Neural progenitor cell (in vitro differentiated cells): ENCODE data around the gene SDHAF3. TPM values are rescaled to one million over a fixed set of nuclear protein-coding genes. Genes with fewer than 3 reads are reported as not detected.
"Not testable (repeated sequence)": the region's sequence is repeated elsewhere in the genome, so short reads cannot be mapped to it uniquely, and the experiment has no call there.

Source experiments
- DNase-seq: peaks from one replicate; pipeline ENCODE4 v3.0.0-alpha.2; 2016; ENCODE audit warnings: low spot score
- H2AFZ ChIP-seq: fragments of 200-600 bp; sonication (generic); replicated peaks from 2 replicates; pipeline ENCODE4 v1.6.1; 2016; ENCODE audit warnings: antibody characterized with exemption
- H3F3A ChIP-seq: fragments of 200-600 bp; sonication (generic); 2 replicates; pipeline ENCODE4 v1.6.1; 2016; ENCODE audit warnings: antibody characterized with exemption, low read depth
- H3K27ac ChIP-seq: fragments of 200-600 bp; sonication (generic); 2 replicates; pipeline ENCODE4 v1.5.1; 2016; ENCODE audit warnings: mild to moderate bottlenecking
- H3K27me3 ChIP-seq: fragments of 200-600 bp; sonication (generic); 2 replicates; pipeline ENCODE4 v1.6.1; 2016; ENCODE audit warnings: mild to moderate bottlenecking, moderate library complexity
- H3K36me3 ChIP-seq: fragments of 200-600 bp; sonication (generic); 2 replicates; pipeline ENCODE4 v1.5.1; 2016
- H3K4me1 ChIP-seq: fragments of 200-600 bp; sonication (generic); 2 replicates; pipeline ENCODE4 v1.6.1; 2016; ENCODE audit warnings: mixed run types
- H3K4me2 ChIP-seq: fragments of 200-600 bp; sonication (generic); 2 replicates; pipeline ENCODE4 v1.6.1; 2016
- H3K4me3 ChIP-seq: fragments of 200-600 bp; sonication (generic); 2 replicates; pipeline ENCODE4 v1.5.1; 2016
- H3K79me2 ChIP-seq: fragments of 200-600 bp; sonication (generic); 2 replicates; pipeline ENCODE4 v1.6.1; 2016; ENCODE audit warnings: low read depth
- H3K9ac ChIP-seq: fragments of 200-600 bp; sonication (generic); 2 replicates; pipeline ENCODE4 v1.6.1; 2016
- H3K9me3 ChIP-seq: fragments of 200-600 bp; sonication (generic); 2 replicates; pipeline ENCODE4 v1.5.1; 2016; ENCODE audit warnings: low read depth
- H4K20me1 ChIP-seq: fragments of 200-600 bp; sonication (generic); 2 replicates; pipeline ENCODE4 v1.6.1; 2016; ENCODE audit warnings: low read depth
- H3K27ac Mint-ChIP-seq: 3 replicates; pipeline ENCODE4 v1.8.0; 2021; ENCODE audit warnings: mixed read lengths
- H3K27me3 Mint-ChIP-seq: 2 replicates; pipeline ENCODE4 v1.8.0; 2022; ENCODE audit warnings: low read depth, mild to moderate bottlenecking, inconsistent platforms, moderate library complexity, mixed read lengths; ENCODE audit not compliant: insufficient read depth
- H3K36me3 Mint-ChIP-seq: 3 replicates; pipeline ENCODE4 v1.8.0; 2021; ENCODE audit warnings: mixed read lengths
- H3K4me1 Mint-ChIP-seq: 3 replicates; pipeline ENCODE4 v1.8.0; 2021; ENCODE audit warnings: mixed read lengths
- H3K4me3 Mint-ChIP-seq: 3 replicates; pipeline ENCODE4 v1.8.0; 2021; ENCODE audit warnings: mild to moderate bottlenecking, moderate library complexity, mixed read lengths
- H3K9me3 Mint-ChIP-seq: 3 replicates; pipeline ENCODE4 v1.8.0; 2020; ENCODE audit warnings: mixed read lengths
- EZH2 ChIP-seq: fragments of 200-600 bp; sonication (generic); IDR thresholded peaks from 2 replicates; pipeline ENCODE4 v1.6.1; 2017; ENCODE audit warnings: antibody characterized with exemption, mild to moderate bottlenecking, moderate library complexity
- EZH2phosphoT487 ChIP-seq: fragments of 200-600 bp; sonication (generic); IDR thresholded peaks from 2 replicates; pipeline ENCODE4 v1.6.1; 2017; ENCODE audit warnings: antibody characterized with exemption
- total RNA-seq: library from RNA; depleted of rRNA; stranded (reverse); fragments of >200 nt; gene quantifications from 2 replicates; pipeline ENCODE4 v1.2.3, GENCODE V29; 2015; ENCODE audit warnings: low replicate concordance
- TF ChIP-seq, protein P1 (sequence below): fragments of 200-600 bp; sonication (generic); IDR thresholded peaks from 2 replicates; pipeline ENCODE4 v1.5.1; 2017; ENCODE audit warnings: antibody characterized with exemption, mild to moderate bottlenecking

The SDHAF3 gene
- total RNA-seq, 1 donor from 2014 or later = 59.5 TPM

GRCh38 chr7:97145068-97145467, 27.6 kb downstream of the SDHAF3 start:
- Mint-ChIP-seq H3K9me3 (peaks cover 21% of the 10 kb centered on the region), H3K4me3 (no peak overlapping the region), H3K27me3 (no peaks in the 10 kb centered on the region), H3K27ac (no peak overlapping the region), H3K36me3 (peaks cover 28% of the 10 kb centered on the region), H3K4me1 (no peaks in the 10 kb centered on the region)
- H2AFZ ChIP-seq = no peak overlapping the region
- H3K9ac ChIP-seq = no peak overlapping the region
- no peak overlapping the region for H3K27ac ChIP-seq
- peaks cover 6% of the 10 kb centered on the region for H3K4me1 ChIP-seq
- H3K36me3 ChIP-seq = peaks cover 4% of the 10 kb centered on the region
- DNase-seq = no peak
- TF ChIP-seq EZH2 = no peak
- TF ChIP-seq, protein P1, sequence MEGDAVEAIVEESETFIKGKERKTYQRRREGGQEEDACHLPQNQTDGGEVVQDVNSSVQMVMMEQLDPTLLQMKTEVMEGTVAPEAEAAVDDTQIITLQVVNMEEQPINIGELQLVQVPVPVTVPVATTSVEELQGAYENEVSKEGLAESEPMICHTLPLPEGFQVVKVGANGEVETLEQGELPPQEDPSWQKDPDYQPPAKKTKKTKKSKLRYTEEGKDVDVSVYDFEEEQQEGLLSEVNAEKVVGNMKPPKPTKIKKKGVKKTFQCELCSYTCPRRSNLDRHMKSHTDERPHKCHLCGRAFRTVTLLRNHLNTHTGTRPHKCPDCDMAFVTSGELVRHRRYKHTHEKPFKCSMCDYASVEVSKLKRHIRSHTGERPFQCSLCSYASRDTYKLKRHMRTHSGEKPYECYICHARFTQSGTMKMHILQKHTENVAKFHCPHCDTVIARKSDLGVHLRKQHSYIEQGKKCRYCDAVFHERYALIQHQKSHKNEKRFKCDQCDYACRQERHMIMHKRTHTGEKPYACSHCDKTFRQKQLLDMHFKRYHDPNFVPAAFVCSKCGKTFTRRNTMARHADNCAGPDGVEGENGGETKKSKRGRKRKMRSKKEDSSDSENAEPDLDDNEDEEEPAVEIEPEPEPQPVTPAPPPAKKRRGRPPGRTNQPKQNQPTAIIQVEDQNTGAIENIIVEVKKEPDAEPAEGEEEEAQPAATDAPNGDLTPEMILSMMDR = peak; percentile 37
- H3K4me2 ChIP-seq = no peak overlapping the region
- H3K4me3 ChIP-seq = no peak overlapping the region
- no peaks in the 10 kb centered on the region for H3K27me3 ChIP-seq
- H3K79me2 ChIP-seq = peaks cover 65% of the 10 kb centered on the region
- H3F3A ChIP-seq = no peaks in the 10 kb centered on the region
- no peaks in the 10 kb centered on the region for H4K20me1 ChIP-seq
- peaks cover 9% of the 10 kb centered on the region for H3K9me3 ChIP-seq

DNA sequence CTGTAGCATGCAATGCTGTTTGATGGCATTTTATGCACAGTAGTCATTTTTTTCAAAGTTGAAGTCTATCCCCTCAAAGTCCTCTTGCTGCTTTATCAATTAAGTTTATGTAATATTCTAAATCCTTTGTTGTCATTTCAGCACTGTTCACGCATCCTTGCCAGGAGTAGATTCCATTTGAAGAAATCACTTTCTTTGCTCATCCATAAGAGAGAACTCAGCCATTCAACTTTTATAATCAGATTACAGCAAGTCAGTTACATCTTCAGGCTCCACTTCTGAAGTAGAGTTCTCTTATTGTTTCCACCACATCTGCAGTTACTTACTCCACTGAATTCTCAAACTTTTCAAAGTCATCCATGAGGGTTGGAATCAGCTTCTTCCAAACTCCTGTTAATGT, 32.3 kb downstream of the SDHAF3 start:
- Histone ChIP-seq H3K27ac (no peak overlapping the region), H4K20me1 (peaks cover 14% of the 10 kb centered on the region), H3K9ac (no peak overlapping the region), H2AFZ (no peak overlapping the region), H3F3A (no peaks in the 10 kb centered on the region), H3K36me3 (no peaks in the 10 kb centered on the region), H3K9me3 (no peaks in the 10 kb centered on the region), H3K27me3 (no peaks in the 10 kb centered on the region), H3K4me3 (no peak overlapping the region), H3K4me1 (peaks cover 17% of the 10 kb centered on the region), H3K4me2 (no peak overlapping the region), H3K79me2 (peaks cover 80% of the 10 kb centered on the region)
- Mint-ChIP-seq H3K4me3 (no peak overlapping the region), H3K36me3 (peaks cover 17% of the 10 kb centered on the region), H3K4me1 (no peaks in the 10 kb centered on the region), H3K27me3 (no peaks in the 10 kb centered on the region), H3K9me3 (no peaks in the 10 kb centered on the region), H3K27ac (no peak overlapping the region)
- TF ChIP-seq EZH2phosphoT487 (no peak), EZH2 (no peak)
- TF ChIP-seq, protein P1 = no peak
- DNase-seq = no peak

DNA sequence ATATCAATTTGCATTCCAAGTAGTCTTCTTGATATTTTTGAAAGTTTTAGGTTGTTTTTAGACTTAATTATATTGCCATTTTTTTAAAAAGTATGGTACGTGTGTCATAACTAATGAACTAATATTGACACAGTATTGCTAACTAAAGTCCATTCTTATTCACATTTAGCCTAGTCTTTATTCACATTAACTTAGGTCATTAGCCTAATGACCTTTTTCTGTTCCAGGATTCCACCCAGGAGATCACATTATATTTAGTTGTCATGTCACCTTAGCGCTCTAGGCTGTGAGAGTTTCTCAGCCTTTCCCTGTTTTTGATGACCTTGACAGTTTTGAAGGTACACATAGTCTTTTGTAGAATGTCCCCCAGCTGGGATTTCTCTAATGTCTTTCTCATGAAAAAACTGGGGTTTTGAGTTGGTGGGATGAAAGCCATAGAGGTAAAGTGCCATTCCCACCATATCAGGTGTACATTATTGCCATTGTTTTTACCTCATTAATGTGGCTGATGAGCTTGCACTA, 38.5 kb downstream of the SDHAF3 start:
- Histone ChIP-seq H3K27ac (no peak overlapping the region), H3K9me3 (no peaks in the 10 kb centered on the region), H3K27me3 (no peaks in the 10 kb centered on the region), H3K4me2 (no peak overlapping the region), H3K36me3 (no peaks in the 10 kb centered on the region), H3F3A (no peaks in the 10 kb centered on the region), H3K4me3 (no peak overlapping the region), H4K20me1 (peaks cover 14% of the 10 kb centered on the region), H3K79me2 (peaks cover 61% of the 10 kb centered on the region), H2AFZ (no peak overlapping the region), H3K4me1 (peaks cover 18% of the 10 kb centered on the region), H3K9ac (no peak overlapping the region)
- H3K36me3 Mint-ChIP-seq = peaks cover 29% of the 10 kb centered on the region
- TF ChIP-seq, protein P1 = no peak
- TF ChIP-seq EZH2phosphoT487 = no peak
- TF ChIP-seq EZH2 = no peak
- H3K9me3 Mint-ChIP-seq = peaks cover 18% of the 10 kb centered on the region
- no peak for DNase-seq
- no peak overlapping the region for H3K4me3 Mint-ChIP-seq
- no peaks in the 10 kb centered on the region for H3K27me3 Mint-ChIP-seq
- H3K27ac Mint-ChIP-seq = no peak overlapping the region
- H3K4me1 Mint-ChIP-seq = no peaks in the 10 kb centered on the region

DNA sequence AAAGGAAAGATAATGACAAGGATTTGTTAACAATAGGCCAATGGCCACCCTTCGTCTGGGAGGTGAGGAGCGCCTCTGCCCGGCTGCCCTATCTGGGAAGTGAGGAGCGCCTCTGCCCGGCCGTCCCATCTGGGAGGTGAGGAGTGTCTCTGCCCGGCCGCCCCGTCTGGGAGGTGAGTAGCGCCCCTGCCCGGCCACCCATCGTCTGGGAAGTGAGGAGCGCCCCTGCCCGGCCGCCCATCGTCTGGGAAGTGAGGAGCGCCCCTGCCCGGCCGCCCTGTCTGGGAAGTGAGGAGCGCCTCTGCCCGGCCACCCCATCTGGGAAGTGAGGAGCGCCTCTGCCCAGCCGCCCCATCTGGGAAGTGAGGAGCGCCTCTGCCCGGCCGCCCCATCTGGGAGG, 42.5 kb downstream of the SDHAF3 start:
- H3K4me2 ChIP-seq, DNase-seq, H4K20me1 ChIP-seq, H3K9ac ChIP-seq, H3K9me3 ChIP-seq, H3K36me3 ChIP-seq, H2AFZ ChIP-seq, H3K27me3 ChIP-seq, H3F3A ChIP-seq, H3K4me1 Mint-ChIP-seq, H3K27me3 Mint-ChIP-seq, H3K4me1 ChIP-seq, H3K4me3 ChIP-seq, H3K27ac Mint-ChIP-seq, H3K27ac ChIP-seq, H3K4me3 Mint-ChIP-seq: not testable (repeated sequence)
- Mint-ChIP-seq H3K9me3 (peaks cover 31% of the 10 kb centered on the region), H3K36me3 (peaks cover 43% of the 10 kb centered on the region)
- peaks cover 59% of the 10 kb centered on the region for H3K79me2 ChIP-seq

DNA sequence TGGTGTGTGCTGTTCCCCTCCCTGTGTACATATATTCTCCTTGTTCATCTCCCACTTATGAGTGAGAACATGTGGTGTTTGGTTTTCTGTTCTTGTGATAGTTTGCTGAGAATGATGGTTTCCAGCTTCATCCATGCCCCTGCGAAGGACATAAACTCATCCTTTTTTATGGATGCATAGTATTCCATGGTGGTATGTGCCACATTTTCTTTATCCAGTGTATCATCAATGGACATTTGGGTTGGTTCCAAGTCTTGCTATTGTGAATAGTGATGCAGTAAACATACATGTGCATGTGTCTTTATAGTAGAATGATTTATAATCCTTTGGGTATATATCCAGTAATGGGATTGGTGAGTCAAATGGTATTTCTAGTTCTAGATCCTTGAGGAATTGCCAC, 44.1 kb downstream of the SDHAF3 start:
- H3K4me3 Mint-ChIP-seq, H3K36me3 ChIP-seq, H3K4me3 ChIP-seq, H3K27me3 ChIP-seq, H3K27ac Mint-ChIP-seq, H3K27ac ChIP-seq, DNase-seq, H4K20me1 ChIP-seq, H3K4me2 ChIP-seq, H3K4me1 ChIP-seq, H3F3A ChIP-seq, H3K27me3 Mint-ChIP-seq, H3K4me1 Mint-ChIP-seq, H3K9me3 ChIP-seq, H2AFZ ChIP-seq, H3K9ac ChIP-seq: not testable (repeated sequence)
- H3K9me3 Mint-ChIP-seq = peaks cover 34% of the 10 kb centered on the region
- H3K79me2 ChIP-seq = peaks cover 55% of the 10 kb centered on the region
- H3K36me3 Mint-ChIP-seq = peaks cover 48% of the 10 kb centered on the region
